Lower leg skin (tissue), 3 donors: ENCODE measurements around the gene ADAMTSL1.

Source experiments
- CTCF ChIP-seq, 3 donors: fragments of 450-650 bp; IDR thresholded peaks; one replicate each; pipeline ENCODE4 v1.5.1; 2016; ENCODE audit warnings: antibody characterized with exemption in 3 of 3, mild to moderate bottlenecking in 3 of 3, moderate library complexity in 2 of 3
- POLR2A ChIP-seq, 2 donors: fragments of 450-650 bp; IDR thresholded peaks; one replicate each; pipeline ENCODE4 v1.6.1; 2016 to 2017; ENCODE audit warnings: antibody characterized with exemption in 2 of 2, mild to moderate bottlenecking in 1 of 2, moderate library complexity in 1 of 2

GRCh38 chr9:18688581-18689565, 214.9 kb downstream of the ADAMTSL1 start:
- TF ChIP-seq CTCF (IDR thresholded peaks at IDR 0.05) (no peak), POLR2A (IDR thresholded peaks at IDR 0.05) (no peak)
